Epidermal melanocyte (primary cell): ENCODE results near the gene UNC13B.

Source experiments
- DNase-seq: peaks from one replicate; pipeline ENCODE4 v3.0.0; 2011; ENCODE audit warnings: low spot score; ENCODE audit not compliant: insufficient read length

The UNC13B gene

GRCh38 chr9:35324966-35325365 lies 163.2 kb downstream of the UNC13B start:
- DNase-seq, result no peak

GRCh38 chr9:35333551-35333950 lies 171.7 kb downstream of the UNC13B start:
- no peak for DNase-seq

GRCh38 chr9:35335164-35335563 lies 173.4 kb downstream of the UNC13B start:
- no peak for DNase-seq

GRCh38 chr9:35338086-35338485 lies 176.3 kb downstream of the UNC13B start:
- DNase-seq, result no peak

GRCh38 chr9:35338561-35339274 lies 176.9 kb downstream of the UNC13B start:
- DNase-seq, result no peak

- no peak for DNase-seq
Observed at GRCh38 chr9:35340046-35340445, 178.2 kb downstream of the UNC13B start.

- DNase-seq, result no peak
Observed at GRCh38 chr9:35341021-35341420, 179.2 kb downstream of the UNC13B start.

- no peak for DNase-seq
Observed at GRCh38 chr9:35341585-35341984, 179.8 kb downstream of the UNC13B start.

- no peak for DNase-seq
Observed at GRCh38 chr9:35342221-35342958, 180.6 kb downstream of the UNC13B start.

GRCh38 chr9:35348109-35348508 lies 186.3 kb downstream of the UNC13B start:
- DNase-seq, result no peak

- DNase-seq, result no peak
Observed at GRCh38 chr9:35349287-35349990, 187.6 kb downstream of the UNC13B start.

- DNase-seq, result no peak
Observed at GRCh38 chr9:35350212-35350611, 188.4 kb downstream of the UNC13B start.

GRCh38 chr9:35350827-35351549 lies 189.2 kb downstream of the UNC13B start:
- DNase-seq, result no peak

- DNase-seq, result no peak
Observed at GRCh38 chr9:35353731-35354365, 192.0 kb downstream of the UNC13B start.

- DNase-seq, result no peak
Observed at GRCh38 chr9:35355939-35356338, 194.1 kb downstream of the UNC13B start.

GRCh38 chr9:35357116-35357515 lies 195.3 kb downstream of the UNC13B start:
- DNase-seq, result no peak

GRCh38 chr9:35357826-35358225 lies 196.0 kb downstream of the UNC13B start:
- DNase-seq, result no peak

- no peak for DNase-seq
Observed at GRCh38 chr9:35364817-35365585, 203.2 kb downstream of the UNC13B start.

- DNase-seq, result no peak
Observed at GRCh38 chr9:35366627-35367026, 204.8 kb downstream of the UNC13B start.

GRCh38 chr9:35367451-35367850 lies 205.6 kb downstream of the UNC13B start:
- DNase-seq, result no peak
